Measurements from ENCODE around the gene PSME3IP1.

Gene PSME3IP1

GRCh38 chr16:57150682-57151330 lies 35.0 kb downstream of the PSME3IP1 start:
- H3K4me3 ChIP-seq (ENCODE audit: low read length): no peak overlapping the region
- no peak for TF ChIP-seq CTCF (IDR thresholded peaks at IDR 0.05; ENCODE audit: insufficient read depth, low read depth, low read length, missing control alignments)
- DNase-seq (ENCODE audit: low read depth): no peak

- no peak for DNase-seq (ENCODE audit: low read depth)
- TF ChIP-seq CTCF (IDR thresholded peaks at IDR 0.05; ENCODE audit: insufficient read depth, low read depth, low read length, missing control alignments): no peak
- no peak overlapping the region for H3K4me3 ChIP-seq (ENCODE audit: low read length)
Measured at GRCh38 chr16:57149391-57149790, 36.4 kb downstream of the PSME3IP1 start.

GRCh38 chr16:57148481-57148880 lies 37.4 kb downstream of the PSME3IP1 start:
- DNase-seq (ENCODE audit: low read depth): no peak
- no peak overlapping the region for H3K4me3 ChIP-seq (ENCODE audit: low read length)
- TF ChIP-seq CTCF (IDR thresholded peaks at IDR 0.05; ENCODE audit: insufficient read depth, low read depth, low read length, missing control alignments): no peak

DNA sequence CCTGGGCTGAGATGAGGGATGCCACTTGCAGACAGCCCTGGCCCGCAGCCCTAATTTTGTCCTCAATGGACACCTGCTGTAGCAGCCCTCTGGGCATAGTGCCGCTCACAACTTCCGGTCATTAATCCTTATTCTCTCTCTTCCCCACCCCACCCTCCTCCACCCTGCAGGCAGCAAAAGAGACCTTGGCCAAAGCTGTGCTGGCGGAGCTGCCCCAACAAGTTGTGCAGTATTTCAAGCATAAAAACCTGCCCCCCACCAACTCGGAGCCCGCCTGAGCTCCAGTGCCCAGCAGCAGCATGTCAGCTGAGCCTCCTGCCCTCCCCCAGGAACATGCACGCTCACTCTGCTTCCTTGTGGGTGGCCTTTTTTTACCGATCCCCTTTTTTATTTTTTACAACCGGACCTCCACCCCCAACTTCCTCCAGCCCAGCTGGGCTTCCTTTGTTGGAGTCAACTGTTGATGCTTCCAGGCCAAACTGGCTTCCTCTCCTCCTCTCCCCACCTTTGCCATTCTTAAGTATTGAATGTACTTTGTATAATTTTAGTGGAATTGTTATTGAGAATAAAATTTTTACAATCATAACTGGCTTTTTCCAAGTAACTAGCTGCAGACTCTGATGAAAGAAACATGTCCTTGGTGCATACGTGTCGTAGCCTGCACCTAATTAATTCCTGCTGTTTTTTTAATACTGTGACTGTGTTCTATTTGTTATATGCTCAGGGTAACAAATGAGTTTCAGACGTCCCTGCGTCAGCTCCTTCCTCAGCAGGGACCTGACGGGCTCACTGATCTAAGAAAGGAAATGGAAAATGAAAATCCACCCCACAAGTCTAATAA lies 38.2 kb downstream of the PSME3IP1 start:
- peak; percentile 51 for DNase-seq (ENCODE audit: low read depth)
- H3K4me3 ChIP-seq (ENCODE audit: low read length): no peak overlapping the region
- TF ChIP-seq CTCF (IDR thresholded peaks at IDR 0.05; ENCODE audit: insufficient read depth, low read depth, low read length, missing control alignments): no peak

GRCh38 chr16:57146735-57147134 lies 39.1 kb downstream of the PSME3IP1 start:
- H3K4me3 ChIP-seq (ENCODE audit: low read length): no peak overlapping the region
- DNase-seq (ENCODE audit: low read depth): peak; percentile 15
- TF ChIP-seq CTCF (IDR thresholded peaks at IDR 0.05; ENCODE audit: insufficient read depth, low read depth, low read length, missing control alignments): peak; percentile 29

GRCh38 chr16:57146040-57146647 lies 39.7 kb downstream of the PSME3IP1 start:
- TF ChIP-seq CTCF (IDR thresholded peaks at IDR 0.05; ENCODE audit: insufficient read depth, low read depth, low read length, missing control alignments): no peak
- no peak for DNase-seq (ENCODE audit: low read depth)

More at GRCh38 chr16:57146040-57146647, 39.7 kb downstream of the PSME3IP1 start:
- H3K4me3 ChIP-seq (ENCODE audit: low read length): no peak overlapping the region
